ENCODE results near the gene CLASP2.
"Not testable (repeated sequence)": the region's sequence is repeated elsewhere in the genome, so short reads cannot be mapped to it uniquely, and the experiment has no call there.

CLASP2 gene

DNA sequence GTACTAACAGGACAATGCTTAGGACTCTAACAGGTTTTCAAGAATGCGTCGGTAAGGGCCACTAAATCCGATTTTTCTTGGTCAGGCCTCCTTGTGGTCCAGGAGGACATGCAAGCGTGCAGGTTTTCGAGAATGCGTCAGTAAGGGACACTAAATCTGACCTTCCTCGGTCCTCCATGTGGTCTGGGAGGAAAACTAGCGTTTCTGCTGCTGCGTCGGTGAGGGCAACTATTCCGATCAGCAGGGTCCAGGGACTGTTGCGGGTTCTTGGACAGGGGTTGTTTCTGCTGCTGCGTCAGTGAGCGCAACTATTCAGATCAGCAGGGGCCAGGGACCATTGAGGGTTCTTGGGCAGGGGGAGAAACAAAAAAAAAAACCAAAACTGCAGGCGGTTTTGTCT is 270.1 kb downstream of the CLASP2 start:
- no peak for DNase-seq

DNA sequence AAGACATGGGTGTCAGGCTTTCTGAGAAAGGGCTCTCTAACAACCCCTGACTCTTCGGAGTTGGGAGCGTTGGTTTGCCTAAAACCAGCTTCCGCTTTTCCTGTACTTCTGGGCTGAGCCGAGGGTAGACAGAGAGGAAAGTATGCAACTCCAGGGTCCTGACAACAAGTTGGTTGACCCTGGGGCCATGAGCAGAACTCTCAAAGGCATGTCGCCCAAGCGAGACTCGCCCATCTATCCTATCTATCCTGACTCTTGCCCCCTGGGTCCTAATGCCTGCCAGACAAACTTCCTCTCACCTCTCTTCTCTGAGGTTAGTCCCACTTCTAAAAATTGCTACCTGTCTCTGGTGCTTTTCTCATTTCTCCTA is 270.8 kb downstream of the CLASP2 start:
- DNase-seq: not testable (repeated sequence)

All from activated CD4-positive, CD25-positive, alpha-beta regulatory T cell (primary cell).